Measurements from ENCODE around the gene MAPK8IP3. TPM values are rescaled to one million over a fixed set of nuclear protein-coding genes. Genes with fewer than 3 reads are reported as not detected.

The MAPK8IP3 gene
- total RNA-seq, 4 donors from 2014 or later = 56.0 to 206 (median 82.1) TPM

GRCh38 chr16:1754204-1754603, 48.2 kb downstream of the MAPK8IP3 start:
- no peaks in the 10 kb centered on the region for H3K9me3 ChIP-seq
- WGBS = 88% methylated on average over 12 of the region's 12 CpGs
- TF ChIP-seq EP300 (IDR thresholded peaks at IDR 0.05) (no peak), CTCF (IDR thresholded peaks at IDR 0.05) (no peak), POLR2AphosphoS5 (IDR thresholded peaks at IDR 0.05) (no peak), POLR2A (IDR thresholded peaks at IDR 0.05) (no peak)
- H3K4me1 ChIP-seq = peaks cover 11% of the 10 kb centered on the region
- H3K27me3 ChIP-seq = no peaks in the 10 kb centered on the region
- no peak overlapping the region for H3K27ac ChIP-seq
- H3K36me3 ChIP-seq = peaks cover 58% of the 10 kb centered on the region
- no peak overlapping the region for H3K4me3 ChIP-seq
- DNase-seq (ENCODE audit: low spot score in 2 of 2) = no peak

GRCh38 chr16:1757714-1758461, 51.9 kb downstream of the MAPK8IP3 start:
- peaks cover 11% of the 10 kb centered on the region for H3K4me1 ChIP-seq
- peaks cover 60% of the 10 kb centered on the region for H3K36me3 ChIP-seq
- H3K9me3 ChIP-seq = no peaks in the 10 kb centered on the region
- 94% methylated on average over 27 of the region's 37 CpGs for WGBS
- TF ChIP-seq EP300 (IDR thresholded peaks at IDR 0.05) (no peak), POLR2A (IDR thresholded peaks at IDR 0.05) (no peak), POLR2AphosphoS5 (IDR thresholded peaks at IDR 0.05) (no peak), CTCF (IDR thresholded peaks at IDR 0.05) (no peak)
- H3K27me3 ChIP-seq = no peaks in the 10 kb centered on the region
- DNase-seq (ENCODE audit: low spot score in 2 of 2) = no peak
- no peak overlapping the region for H3K27ac ChIP-seq
- H3K4me3 ChIP-seq = no peak overlapping the region

- Histone ChIP-seq H3K4me1 (peaks cover 12% of the 10 kb centered on the region), H3K27me3 (no peaks in the 10 kb centered on the region), H3K9me3 (no peaks in the 10 kb centered on the region), H3K27ac (no peak overlapping the region), H3K4me3 (no peak overlapping the region), H3K36me3 (peaks cover 65% of the 10 kb centered on the region)
- WGBS = 92% methylated on average over 13 of the region's 18 CpGs
- TF ChIP-seq CTCF (IDR thresholded peaks at IDR 0.05) = no peak
- TF ChIP-seq POLR2A (IDR thresholded peaks at IDR 0.05) = no peak
- TF ChIP-seq POLR2AphosphoS5 (IDR thresholded peaks at IDR 0.05) = no peak
- TF ChIP-seq EP300 (IDR thresholded peaks at IDR 0.05) = no peak
- no peak for DNase-seq (ENCODE audit: low spot score in 2 of 2)
Observed at GRCh38 chr16:1758923-1759322, 52.9 kb downstream of the MAPK8IP3 start.

GRCh38 chr16:1759511-1759910, 53.5 kb downstream of the MAPK8IP3 start:
- no peaks in the 10 kb centered on the region for H3K27me3 ChIP-seq
- no peak for TF ChIP-seq POLR2A (IDR thresholded peaks at IDR 0.05)
- no peak for TF ChIP-seq EP300 (IDR thresholded peaks at IDR 0.05)
- no peak for TF ChIP-seq POLR2AphosphoS5 (IDR thresholded peaks at IDR 0.05)
- no peak for TF ChIP-seq CTCF (IDR thresholded peaks at IDR 0.05)
- DNase-seq (ENCODE audit: low spot score in 2 of 2) = no peak
- H3K4me3 ChIP-seq = no peak overlapping the region
- H3K9me3 ChIP-seq = no peaks in the 10 kb centered on the region
- no peak overlapping the region for H3K27ac ChIP-seq
- H3K4me1 ChIP-seq = peaks cover 14% of the 10 kb centered on the region
- H3K36me3 ChIP-seq = peaks cover 66% of the 10 kb centered on the region
- WGBS = 96% methylated on average over 14 of the region's 21 CpGs

GRCh38 chr16:1760911-1761310, 54.9 kb downstream of the MAPK8IP3 start:
- Histone ChIP-seq H3K4me3 (no peak overlapping the region), H3K27ac (no peak overlapping the region), H3K27me3 (no peaks in the 10 kb centered on the region), H3K9me3 (no peaks in the 10 kb centered on the region), H3K36me3 (peaks cover 80% of the 10 kb centered on the region), H3K4me1 (peaks cover 8% of the 10 kb centered on the region)
- 99% methylated on average over 12 of the region's 15 CpGs for WGBS
- DNase-seq (ENCODE audit: low spot score in 2 of 2) = no peak
- no peak for TF ChIP-seq CTCF (IDR thresholded peaks at IDR 0.05)
- TF ChIP-seq EP300 (IDR thresholded peaks at IDR 0.05) = no peak
- TF ChIP-seq POLR2AphosphoS5 (IDR thresholded peaks at IDR 0.05) = no peak
- TF ChIP-seq POLR2A (IDR thresholded peaks at IDR 0.05) = no peak

All from suprapubic skin (tissue), 4 donors.